SH-SY5Y (cell line): Measurements from ENCODE around the gene EID3.

Source experiments
- GATA2 ChIP-seq: IDR thresholded peaks from 2 replicates; pipeline ENCODE4 v1.6.1; 2011; ENCODE audit warnings: mild to moderate bottlenecking, low read depth, low read length
- GATA3 ChIP-seq: IDR thresholded peaks from 2 replicates; pipeline ENCODE4 v1.6.1; 2011; ENCODE audit warnings: low read depth, mild to moderate bottlenecking, low read length, moderate library complexity

EID3 gene

DNA sequence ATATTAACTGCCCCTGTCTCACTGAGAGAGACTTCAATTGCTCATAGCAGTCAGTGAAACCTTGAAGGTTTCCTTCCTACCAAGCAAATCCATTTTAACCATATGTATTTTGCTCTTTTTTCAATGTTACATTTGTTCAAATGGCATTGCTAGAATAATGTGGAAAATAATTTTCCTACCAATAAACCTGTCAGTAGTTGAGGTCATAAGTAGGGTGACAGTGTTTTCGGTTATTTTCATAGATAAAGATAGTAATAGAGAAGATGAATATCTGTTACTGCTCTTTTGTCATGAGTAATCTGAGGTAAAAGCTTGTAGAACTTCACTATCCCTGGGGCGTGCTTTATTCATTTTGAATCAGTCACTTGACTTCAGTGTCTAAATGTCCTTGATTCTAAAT lies 32.6 kb downstream of the EID3 start:
- TF ChIP-seq GATA2 (no peak), GATA3 (no peak)

DNA sequence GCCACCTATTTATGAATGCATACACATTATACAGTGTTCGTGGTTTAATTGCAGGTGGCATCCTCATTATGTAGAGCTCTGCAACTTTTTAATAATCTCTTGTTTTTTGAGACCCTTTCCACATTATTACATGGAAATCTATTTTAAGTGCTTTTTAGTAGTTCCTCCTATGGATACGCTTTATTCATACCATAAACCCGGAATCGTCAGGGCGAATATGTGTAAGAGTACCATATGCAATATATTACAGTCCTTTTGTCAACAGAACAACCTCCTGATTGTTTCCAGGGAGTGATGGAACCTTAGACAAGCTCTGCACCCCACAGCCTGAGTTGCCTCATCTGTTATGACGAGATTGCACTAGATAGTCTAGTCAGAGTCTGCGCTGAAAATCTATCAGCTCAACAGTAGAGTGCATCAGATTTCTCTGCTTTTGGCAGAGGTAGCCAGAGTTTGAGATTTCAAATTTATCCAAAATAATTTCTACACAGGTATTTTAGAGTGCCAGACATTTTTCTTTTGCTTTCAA lies 33.6 kb downstream of the EID3 start:
- TF ChIP-seq GATA3 (0 out of 2 replicates have a peak, but pooled peaks have one; percentile 38), GATA2 (peak; percentile 85)

DNA sequence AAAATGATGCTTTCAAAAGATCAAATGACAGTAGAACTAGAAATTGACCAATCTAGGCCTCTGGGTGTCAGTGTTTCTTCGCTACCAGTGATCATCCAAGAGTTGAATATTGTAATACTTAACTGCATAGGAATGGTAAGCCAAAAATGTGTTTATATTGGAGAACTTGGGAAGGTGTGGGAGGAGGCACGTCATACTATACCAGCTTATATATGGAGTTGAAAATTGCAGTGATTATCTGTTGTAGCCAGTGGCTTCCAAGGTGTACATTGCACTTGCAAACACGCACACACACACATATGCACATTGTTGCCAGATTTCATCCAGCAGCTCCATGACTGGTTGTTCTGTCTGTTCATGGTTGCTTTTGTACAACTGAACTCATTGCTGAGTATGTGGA lies 36.1 kb downstream of the EID3 start:
- TF ChIP-seq GATA3 (no peak), GATA2 (no peak)

DNA sequence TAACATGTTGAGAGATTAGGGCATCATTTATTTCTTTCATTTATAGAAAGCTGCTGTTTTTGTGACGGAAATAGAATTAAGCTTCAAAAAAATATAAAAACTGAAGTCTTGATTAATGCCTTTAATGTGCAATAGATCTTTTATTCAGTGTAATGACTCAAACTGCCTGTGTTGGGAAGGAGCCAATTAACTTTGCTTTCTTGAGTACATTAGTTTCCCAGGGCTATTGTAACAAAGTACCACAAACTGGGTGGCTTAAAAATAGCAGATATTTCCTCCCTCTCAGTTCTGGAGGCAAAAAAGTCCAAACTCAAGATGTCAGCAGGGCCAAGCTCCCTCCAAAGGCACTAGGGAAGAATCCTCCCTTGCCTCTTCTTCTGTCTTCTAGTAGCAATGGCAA lies 36.6 kb downstream of the EID3 start:
- TF ChIP-seq GATA2 = no peak
- no peak for TF ChIP-seq GATA3

DNA sequence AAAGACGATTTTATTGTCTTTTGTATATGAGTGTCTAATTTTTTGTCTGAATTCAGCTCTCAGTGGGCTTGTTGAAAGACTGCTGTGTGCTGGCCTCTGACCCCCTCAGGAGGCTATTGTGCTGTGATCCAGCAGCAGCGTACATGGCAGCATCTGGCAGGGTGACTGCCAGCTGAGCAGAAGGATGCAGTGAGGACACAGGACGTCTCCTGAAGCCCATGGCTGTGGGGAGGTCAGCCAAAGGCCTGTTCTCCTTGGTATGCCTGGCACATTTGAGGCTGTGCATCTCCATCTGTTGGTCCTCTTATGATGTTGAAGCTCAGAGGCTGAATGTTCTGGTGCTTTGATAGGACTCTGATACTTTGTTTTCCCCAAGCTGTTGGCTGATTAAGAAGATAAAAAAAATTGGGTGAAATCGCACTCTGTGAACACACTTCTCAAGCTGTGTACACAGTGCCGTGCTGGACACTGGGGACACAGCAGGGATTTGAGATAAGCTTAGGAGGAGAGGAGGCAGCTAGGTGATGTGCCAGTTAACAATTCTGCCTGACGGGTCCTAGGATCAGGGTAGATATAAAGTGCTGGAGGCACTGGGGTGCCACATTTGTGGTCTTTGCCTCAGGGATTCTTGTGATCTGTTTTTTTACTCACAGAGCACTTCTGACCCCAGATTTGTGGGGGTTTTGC lies 37.5 kb downstream of the EID3 start:
- TF ChIP-seq GATA2 = no peak
- TF ChIP-seq GATA3 = no peak

DNA sequence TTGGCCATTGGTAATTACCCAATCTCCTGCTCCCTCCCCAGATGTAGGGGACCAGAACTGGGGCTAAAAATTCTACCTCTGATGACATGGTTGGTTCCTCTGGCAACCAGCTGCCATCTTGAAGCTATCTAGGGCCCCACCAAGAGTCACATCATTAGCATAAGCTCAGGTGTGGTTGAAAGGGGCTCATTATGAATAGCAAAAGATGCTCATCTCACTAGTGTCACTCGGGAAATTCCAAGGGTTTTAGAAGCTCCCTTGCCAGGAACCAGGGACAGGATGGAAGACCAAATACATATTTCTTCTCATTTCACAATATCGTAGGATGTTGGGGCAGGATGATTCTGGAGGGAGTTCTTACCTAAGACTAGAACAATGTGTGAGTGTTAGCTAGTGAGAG lies 38.6 kb downstream of the EID3 start:
- TF ChIP-seq GATA3 (no peak), GATA2 (no peak)

DNA sequence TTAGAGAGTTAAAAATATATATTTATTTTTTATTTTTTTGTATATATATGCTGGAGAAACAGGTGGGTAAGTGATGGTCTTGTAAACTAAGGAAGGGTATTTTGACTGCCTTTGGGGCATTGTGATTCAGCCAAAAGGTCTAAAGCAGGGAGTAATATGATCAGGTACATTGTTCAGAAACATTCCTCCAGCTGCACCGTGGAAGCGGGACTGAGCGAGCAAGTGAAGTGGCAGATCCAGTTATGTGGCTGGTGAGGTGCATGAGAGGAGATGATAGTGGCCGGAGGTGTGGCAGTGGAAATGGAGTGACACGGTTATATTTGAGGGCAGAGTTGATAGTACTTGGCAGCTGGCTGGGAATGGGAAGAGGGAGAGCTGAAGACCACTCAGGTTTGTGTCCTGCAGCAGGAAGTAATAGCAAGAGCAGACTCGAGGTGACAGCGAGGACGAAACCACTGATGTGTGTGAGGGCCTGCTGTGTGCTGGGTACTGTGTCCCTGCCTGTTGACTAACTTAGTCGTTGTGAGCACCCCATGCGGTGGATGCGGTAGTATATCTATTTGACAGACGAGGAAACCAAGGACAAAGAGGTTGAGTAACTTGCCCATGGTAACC lies 39.2 kb downstream of the EID3 start:
- TF ChIP-seq GATA2 (no peak), GATA3 (no peak)

DNA sequence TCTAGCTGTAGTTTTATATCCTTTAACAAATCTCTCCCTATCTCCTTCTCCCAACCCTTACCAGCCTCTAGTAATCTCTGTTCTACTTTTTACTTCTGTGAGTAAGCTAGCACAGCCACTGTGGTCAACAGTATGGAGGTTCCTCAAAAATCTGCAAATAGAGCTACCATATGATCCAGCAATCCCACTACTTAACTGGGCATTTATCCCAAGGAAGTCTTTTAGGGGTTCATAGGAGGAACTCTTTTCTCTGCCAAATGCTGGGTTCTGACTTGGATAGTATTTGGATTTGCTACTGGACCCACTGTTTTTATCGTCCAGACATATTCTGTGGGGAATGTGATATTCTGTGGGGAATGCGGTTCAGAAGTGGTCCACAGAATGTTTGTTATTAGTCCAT lies 41.1 kb downstream of the EID3 start:
- no peak for TF ChIP-seq GATA3
- TF ChIP-seq GATA2 = no peak

DNA sequence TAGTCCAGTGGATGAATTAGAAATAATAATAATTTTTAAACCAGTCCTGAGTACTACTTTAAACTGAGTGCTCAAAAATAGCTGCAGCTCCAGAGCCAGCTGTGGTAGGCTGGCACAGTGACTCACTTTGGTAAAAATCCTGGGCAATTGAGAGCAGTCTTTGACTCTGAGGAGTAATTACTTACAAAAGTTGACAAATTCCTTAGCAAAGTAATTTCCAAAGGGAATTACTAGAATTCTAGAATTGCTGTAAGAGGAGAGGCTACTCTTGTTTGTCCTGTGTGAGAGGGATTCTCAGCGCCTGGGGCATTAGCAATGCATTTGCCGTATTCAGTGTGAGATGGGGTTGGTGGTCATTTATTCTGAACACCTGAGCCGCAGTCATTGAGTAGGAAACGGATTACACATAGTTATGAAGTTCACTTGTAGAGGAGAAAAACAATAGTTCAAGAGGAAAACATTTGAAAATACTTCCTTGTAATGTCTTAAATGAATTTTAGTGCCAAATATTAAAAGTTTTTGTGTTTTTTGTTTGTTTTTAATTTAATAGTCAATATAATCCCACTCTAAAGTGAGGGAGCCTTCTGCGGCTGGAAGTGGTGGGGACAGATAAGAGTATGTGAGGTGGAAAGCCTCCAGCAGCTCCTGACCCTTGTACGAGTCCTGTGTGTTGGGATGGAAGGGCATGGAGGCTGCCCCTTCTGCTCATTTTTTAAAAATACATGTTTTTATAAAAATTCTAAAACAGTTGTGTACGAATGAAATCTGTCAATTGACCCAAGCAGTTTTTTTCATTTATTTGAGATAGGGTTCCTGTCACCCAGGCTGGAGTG lies 41.9 kb downstream of the EID3 start:
- TF ChIP-seq GATA2 = no peak
- no peak for TF ChIP-seq GATA3

DNA sequence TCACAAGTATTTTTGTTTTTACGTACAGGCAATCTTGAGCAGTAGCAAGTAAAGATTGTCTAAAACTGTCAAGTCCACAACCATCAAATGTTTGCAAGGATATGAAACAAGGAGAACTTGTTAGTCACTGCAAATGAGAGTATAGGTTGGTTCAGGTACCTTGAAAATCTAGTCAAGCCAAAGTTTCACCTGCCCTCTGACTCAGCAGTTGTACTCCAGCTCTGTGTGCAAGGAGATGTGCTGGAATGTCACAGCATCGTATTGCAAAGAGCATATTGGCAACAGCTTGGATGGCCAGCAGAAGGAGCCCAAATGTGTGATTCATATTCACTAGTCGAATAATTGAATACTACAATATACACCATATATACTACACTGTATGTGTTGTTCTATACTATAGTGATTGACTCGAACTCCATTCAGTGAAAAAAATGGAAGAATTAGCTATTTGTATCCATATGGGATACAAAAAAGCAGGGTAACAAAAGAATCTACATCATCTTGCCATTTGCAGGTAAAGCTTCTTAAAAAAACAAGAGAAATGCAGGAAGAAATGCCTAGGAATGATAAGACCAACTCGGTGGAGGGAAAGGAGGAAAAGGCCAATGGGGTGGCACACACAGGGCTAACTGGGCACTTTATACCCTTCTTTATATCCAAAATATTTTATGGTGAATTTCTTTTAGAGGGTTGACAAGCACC lies 44.0 kb downstream of the EID3 start:
- no peak for TF ChIP-seq GATA2
- no peak for TF ChIP-seq GATA3

DNA sequence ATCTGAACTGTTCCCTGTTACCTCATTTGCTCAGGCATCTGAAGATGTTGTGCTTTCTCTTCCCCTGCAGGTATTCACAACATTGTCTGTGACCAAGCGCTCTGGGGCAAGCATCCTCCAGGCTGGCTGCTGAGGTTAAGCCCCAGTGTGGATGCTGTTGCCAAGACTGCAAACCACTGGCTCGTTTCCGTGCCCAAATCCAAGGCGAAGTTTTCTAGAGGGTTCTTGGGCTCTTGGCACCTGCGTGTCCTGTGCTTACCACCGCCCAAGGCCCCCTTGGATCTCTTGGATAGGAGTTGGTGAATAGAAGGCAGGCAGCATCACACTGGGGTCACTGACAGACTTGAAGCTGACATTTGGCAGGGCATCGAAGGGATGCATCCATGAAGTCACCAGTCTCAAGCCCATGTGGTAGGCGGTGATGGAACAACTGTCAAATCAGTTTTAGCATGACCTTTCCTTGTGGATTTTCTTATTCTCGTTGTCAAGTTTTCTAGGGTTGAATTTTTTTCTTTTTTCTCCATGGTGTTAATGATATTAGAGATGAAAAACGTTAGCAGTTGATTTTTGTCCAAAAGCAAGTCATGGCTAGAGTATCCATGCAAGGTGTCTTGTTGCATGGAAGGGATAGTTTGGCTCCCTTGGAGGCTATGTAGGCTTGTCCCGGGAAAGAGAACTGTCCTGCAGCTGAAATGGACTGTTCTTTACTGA lies 44.9 kb downstream of the EID3 start:
- TF ChIP-seq GATA3 = no peak
- no peak for TF ChIP-seq GATA2

DNA sequence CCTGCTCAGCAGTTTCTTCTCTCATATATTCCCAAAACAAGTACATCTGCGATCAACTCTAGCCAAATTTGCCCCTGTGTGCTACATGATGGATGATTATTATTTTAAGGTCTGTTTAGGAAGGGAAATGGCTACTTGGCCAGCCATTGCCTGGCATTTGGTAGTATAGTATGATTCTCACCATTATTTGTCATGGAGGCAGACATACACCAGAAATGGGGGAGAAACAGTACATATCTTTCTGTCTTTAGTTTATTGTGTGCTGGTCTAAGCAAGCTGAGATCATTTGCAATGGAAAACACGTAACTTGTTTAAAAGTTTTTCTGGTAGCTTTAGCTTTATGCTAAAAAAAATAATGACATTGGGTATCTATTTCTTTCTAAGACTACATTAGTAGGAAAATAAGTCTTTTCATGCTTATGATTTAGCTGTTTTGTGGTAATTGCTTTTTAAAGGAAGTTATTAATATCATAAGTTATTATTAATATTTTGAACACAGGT lies 45.5 kb downstream of the EID3 start:
- TF ChIP-seq GATA2 = no peak
- TF ChIP-seq GATA3 = no peak
